Chondrocyte (in vitro differentiated cells): ENCODE data around the gene CCDC154. TPM values are rescaled to one million over a fixed set of nuclear protein-coding genes. Genes with fewer than 3 reads are reported as not detected.

Experiments
- DNase-seq: peaks from one replicate; pipeline ENCODE4 v3.0.0; 2021; ENCODE audit warnings: mixed read lengths, low spot score
- H3K27ac Mint-ChIP-seq: one replicate; pipeline ENCODE4 v1.8.0; 2021; ENCODE audit warnings: mild to moderate bottlenecking, moderate library complexity, mixed read lengths; ENCODE audit not compliant: unreplicated experiment
- H3K27me3 Mint-ChIP-seq: 2 replicates; pipeline ENCODE4 v1.8.0; 2021; ENCODE audit warnings: low read depth, mixed read lengths
- H3K36me3 Mint-ChIP-seq: 2 replicates; pipeline ENCODE4 v1.8.0; 2021; ENCODE audit warnings: low read depth, mixed read lengths
- H3K4me1 Mint-ChIP-seq: 2 replicates; pipeline ENCODE4 v1.8.0; 2021; ENCODE audit warnings: low read depth, mild to moderate bottlenecking, mixed read lengths
- H3K4me3 Mint-ChIP-seq: one replicate; pipeline ENCODE4 v1.8.0; 2021; ENCODE audit warnings: mild to moderate bottlenecking, moderate library complexity, mixed read lengths; ENCODE audit not compliant: unreplicated experiment
- H3K9me3 Mint-ChIP-seq: 2 replicates; pipeline ENCODE4 v1.8.0; 2021; ENCODE audit warnings: low read depth, mixed read lengths
- total RNA-seq: library from RNA; stranded (reverse); gene quantifications from 3 replicates; pipeline ENCODE4 v1.2.1, GENCODE V29; 2021
- TF ChIP-seq, protein P1 (sequence below): fragments of 200-600 bp; sonication (generic); IDR thresholded peaks from 2 replicates; pipeline ENCODE4 v1.5.0; 2021; ENCODE audit warnings: antibody characterized with exemption, mild to moderate bottlenecking, moderate library complexity

The CCDC154 gene
- total RNA-seq, 1 donor from 2014 or later: 1.3 TPM

GRCh38 chr16:1414532-1415260 lies 29.7 kb downstream of the CCDC154 start, which contains the start of gene UNKL:
Gene UNKL, minus strand, starts transcription at chr16:1414704. Its CDS starts 13 bp downstream, at chr16:1414691.
- Mint-ChIP-seq H3K36me3 (no peaks in the 10 kb centered on the region), H3K4me1 (peaks cover 19% of the 10 kb centered on the region), H3K4me3 (peak within 1 kb of the TSS; percentile 72), H3K27me3 (no peaks in the 10 kb centered on the region), H3K27ac (peak within 1 kb of the TSS; percentile 68), H3K9me3 (no peaks in the 10 kb centered on the region)
- no peak for DNase-seq
- TF ChIP-seq, protein P1, sequence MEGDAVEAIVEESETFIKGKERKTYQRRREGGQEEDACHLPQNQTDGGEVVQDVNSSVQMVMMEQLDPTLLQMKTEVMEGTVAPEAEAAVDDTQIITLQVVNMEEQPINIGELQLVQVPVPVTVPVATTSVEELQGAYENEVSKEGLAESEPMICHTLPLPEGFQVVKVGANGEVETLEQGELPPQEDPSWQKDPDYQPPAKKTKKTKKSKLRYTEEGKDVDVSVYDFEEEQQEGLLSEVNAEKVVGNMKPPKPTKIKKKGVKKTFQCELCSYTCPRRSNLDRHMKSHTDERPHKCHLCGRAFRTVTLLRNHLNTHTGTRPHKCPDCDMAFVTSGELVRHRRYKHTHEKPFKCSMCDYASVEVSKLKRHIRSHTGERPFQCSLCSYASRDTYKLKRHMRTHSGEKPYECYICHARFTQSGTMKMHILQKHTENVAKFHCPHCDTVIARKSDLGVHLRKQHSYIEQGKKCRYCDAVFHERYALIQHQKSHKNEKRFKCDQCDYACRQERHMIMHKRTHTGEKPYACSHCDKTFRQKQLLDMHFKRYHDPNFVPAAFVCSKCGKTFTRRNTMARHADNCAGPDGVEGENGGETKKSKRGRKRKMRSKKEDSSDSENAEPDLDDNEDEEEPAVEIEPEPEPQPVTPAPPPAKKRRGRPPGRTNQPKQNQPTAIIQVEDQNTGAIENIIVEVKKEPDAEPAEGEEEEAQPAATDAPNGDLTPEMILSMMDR: no peak

GRCh38 chr16:1413684-1414531 lies 30.4 kb downstream of the CCDC154 start:
- H3K9me3 Mint-ChIP-seq: no peaks in the 10 kb centered on the region
- DNase-seq: no peak

DNA sequence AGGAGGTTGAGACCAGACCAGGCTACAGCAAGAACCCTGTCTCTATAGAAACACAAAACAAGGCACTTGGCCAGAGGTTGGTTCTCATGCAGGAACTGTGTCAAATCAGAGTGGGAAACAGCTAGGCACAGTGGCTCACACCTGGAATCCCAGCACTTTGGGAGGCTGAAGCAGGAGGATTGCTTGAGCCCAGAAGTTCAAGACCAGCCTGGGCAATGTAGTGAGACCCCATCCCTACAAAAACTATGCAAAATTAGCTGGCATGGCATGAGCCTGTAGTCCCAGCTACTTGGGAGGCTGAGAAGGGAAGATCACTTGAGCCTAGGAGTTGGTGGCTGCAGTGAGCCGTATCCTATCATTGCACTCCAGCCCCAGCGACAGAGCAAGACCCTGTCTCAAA lies 31.5 kb downstream of the CCDC154 start:
- TF ChIP-seq, protein P1: no peak
- Mint-ChIP-seq H3K27me3 (no peaks in the 10 kb centered on the region), H3K4me3 (no peak overlapping the region), H3K4me1 (peaks cover 15% of the 10 kb centered on the region), H3K36me3 (no peaks in the 10 kb centered on the region), H3K27ac (no peak overlapping the region), H3K9me3 (no peaks in the 10 kb centered on the region)
- DNase-seq: no peak

More at GRCh38 chr16:1413684-1414531, 30.4 kb downstream of the CCDC154 start:
- Mint-ChIP-seq H3K4me1 (peaks cover 18% of the 10 kb centered on the region), H3K27me3 (no peaks in the 10 kb centered on the region), H3K36me3 (no peaks in the 10 kb centered on the region), H3K4me3 (peak overlapping the region; percentile 70), H3K27ac (peak overlapping the region; percentile 68)
- TF ChIP-seq, protein P1: peak; percentile 85

DNA sequence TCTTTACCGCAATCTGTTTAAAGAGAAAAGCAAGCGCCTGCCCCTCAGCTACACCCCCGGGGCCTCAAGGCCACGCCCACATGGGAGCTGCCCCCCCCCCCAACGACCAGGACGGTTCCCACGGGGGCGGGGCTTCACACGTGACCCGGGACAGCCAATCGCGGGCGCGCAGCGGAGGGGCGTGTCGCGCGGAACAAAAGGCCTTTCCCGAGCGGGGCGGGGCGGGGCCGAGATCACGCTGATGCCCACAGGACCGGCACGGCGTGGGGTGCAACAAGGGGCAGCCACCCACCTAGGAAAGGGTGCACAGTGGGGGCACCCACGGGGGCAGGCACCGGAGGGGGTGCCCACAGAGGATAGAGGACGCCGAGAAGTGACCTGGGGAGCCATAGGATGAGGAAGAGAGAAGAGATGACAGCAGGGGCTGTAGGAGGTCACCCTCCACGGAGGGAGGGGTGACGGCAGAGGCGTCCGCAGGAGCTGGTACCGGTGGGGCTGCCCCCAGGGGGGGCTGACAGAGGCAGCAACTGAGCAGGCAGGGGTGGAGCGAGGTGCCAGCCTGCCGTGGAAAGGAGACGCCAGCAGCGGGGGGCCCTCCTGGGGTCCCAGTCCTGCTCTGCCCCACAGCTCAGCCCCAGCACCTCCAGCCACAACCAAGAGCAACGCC lies 36.1 kb downstream of the CCDC154 start:
- H3K4me3 Mint-ChIP-seq: peak overlapping the region; percentile 78
- no peaks in the 10 kb centered on the region for H3K27me3 Mint-ChIP-seq
- DNase-seq: no peak
- H3K9me3 Mint-ChIP-seq: no peaks in the 10 kb centered on the region
- H3K4me1 Mint-ChIP-seq: peaks cover 13% of the 10 kb centered on the region
- TF ChIP-seq, protein P1: no peak
- H3K27ac Mint-ChIP-seq: peak overlapping the region; percentile 85
- no peaks in the 10 kb centered on the region for H3K36me3 Mint-ChIP-seq

GRCh38 chr16:1407753-1408152 lies 36.6 kb downstream of the CCDC154 start:
- no peak for DNase-seq
- Mint-ChIP-seq H3K4me3 (peak overlapping the region; percentile 78), H3K9me3 (no peaks in the 10 kb centered on the region), H3K4me1 (peaks cover 13% of the 10 kb centered on the region), H3K36me3 (no peaks in the 10 kb centered on the region), H3K27me3 (no peaks in the 10 kb centered on the region), H3K27ac (peak overlapping the region; percentile 85)
- TF ChIP-seq, protein P1: no peak
